ENCODE results near the gene PTOV1.

The PTOV1 gene

GRCh38 chr19:49827034-49827433 lies 23.9 kb upstream of the PTOV1 start (continued):
- TF ChIP-seq ZNF692 (tag by site-specific recombination; IDR thresholded peaks at IDR 0.05) (no peak), ZNF146 (tag by site-specific recombination; IDR thresholded peaks at IDR 0.05) (no peak), ZNF366 (tag by site-specific recombination; conservative IDR thresholded peaks at IDR 0.05) (no peak), ZNF221 (tag by site-specific recombination; IDR thresholded peaks at IDR 0.05; ENCODE audit: borderline replicate concordance) (no peak), KLF1 (tag by site-specific recombination; IDR thresholded peaks at IDR 0.05) (no peak), ZNF521 (tag by site-specific recombination; IDR thresholded peaks at IDR 0.05) (no peak), GLIS2 (tag by site-specific recombination; IDR thresholded peaks at IDR 0.05) (no peak), MEIS1 (CRISPR knock-in tag; IDR thresholded peaks at IDR 0.05; ENCODE audit: borderline replicate concordance) (no peak), ZNF544 (tag by site-specific recombination; IDR thresholded peaks at IDR 0.05) (no peak), SCRT1 (tag by site-specific recombination; IDR thresholded peaks at IDR 0.05; ENCODE audit: borderline replicate concordance) (no peak), ZNF132 (tag by site-specific recombination; IDR thresholded peaks at IDR 0.05; ENCODE audit: borderline replicate concordance) (no peak), ZNF664 (tag by site-specific recombination; IDR thresholded peaks at IDR 0.05) (no peak), ZNF610 (tag by site-specific recombination; IDR thresholded peaks at IDR 0.05; ENCODE audit: borderline replicate concordance) (no peak)
- TF ChIP-seq, protein P1, sequence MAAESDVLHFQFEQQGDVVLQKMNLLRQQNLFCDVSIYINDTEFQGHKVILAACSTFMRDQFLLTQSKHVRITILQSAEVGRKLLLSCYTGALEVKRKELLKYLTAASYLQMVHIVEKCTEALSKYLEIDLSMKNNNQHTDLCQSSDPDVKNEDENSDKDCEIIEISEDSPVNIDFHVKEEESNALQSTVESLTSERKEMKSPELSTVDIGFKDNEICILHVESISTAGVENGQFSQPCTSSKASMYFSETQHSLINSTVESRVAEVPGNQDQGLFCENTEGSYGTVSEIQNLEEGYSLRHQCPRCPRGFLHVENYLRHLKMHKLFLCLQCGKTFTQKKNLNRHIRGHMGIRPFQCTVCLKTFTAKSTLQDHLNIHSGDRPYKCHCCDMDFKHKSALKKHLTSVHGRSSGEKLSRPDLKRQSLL (tag by site-specific recombination; IDR thresholded peaks at IDR 0.05), result no peak

DNA sequence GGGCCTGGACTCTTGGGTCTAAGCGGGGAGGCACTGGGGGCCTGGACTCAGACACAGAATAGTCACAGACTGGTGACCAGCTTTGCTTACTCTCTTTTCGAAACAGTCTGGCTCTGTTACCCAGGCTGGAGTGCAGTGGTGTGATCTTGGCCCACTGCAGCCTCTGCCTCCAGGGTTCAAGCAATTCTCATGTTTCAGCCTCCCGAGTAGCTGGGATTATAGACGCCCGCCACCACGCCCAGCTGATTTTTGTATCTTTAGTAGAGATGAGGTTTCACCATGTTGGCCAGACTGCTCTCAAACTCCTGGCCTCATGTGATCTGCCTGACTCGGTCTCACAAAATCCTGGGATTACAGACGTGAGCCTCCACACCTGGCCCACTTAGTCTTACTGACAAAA lies 21.8 kb upstream of the PTOV1 start:
- H3K9me3 ChIP-seq (ENCODE audit: control insufficient read depth, insufficient read depth, low read depth, low read length), result no peaks in the 10 kb centered on the region
- ChIA-PET CTCF (interaction anchor here (0.6 kb wide), 1 partner anchor 1643 kb away, joined by 3 read pairs; no protein-coding TSS in a partner anchor), POLR2A (no interaction called here)
- H3K4me3 ChIP-seq (ENCODE audit: low read depth, low read length), result no peak overlapping the region
- no peak overlapping the region for H3K27ac ChIP-seq (ENCODE audit: extremely low read depth, low read depth, low read length)
- no peaks in the 10 kb centered on the region; the same call in 1 of the 2 replicates for H3K4me1 ChIP-seq (ENCODE audit: control insufficient read depth, insufficient read depth, low read length)
- TF ChIP-seq ZBTB21 (tag by site-specific recombination; IDR thresholded peaks at IDR 0.05) (no peak), ZNF223 (tag by site-specific recombination; IDR thresholded peaks at IDR 0.05) (no peak), ZNF544 (tag by site-specific recombination; IDR thresholded peaks at IDR 0.05) (no peak), REST (tag by site-specific recombination; IDR thresholded peaks at IDR 0.05) (no peak), ZNF600 (tag by site-specific recombination; IDR thresholded peaks at IDR 0.05) (no peak), ZFP37 (tag by site-specific recombination; IDR thresholded peaks at IDR 0.05) (no peak), SP7 (tag by site-specific recombination; IDR thresholded peaks at IDR 0.05) (no peak)
- H3K36me3 ChIP-seq (ENCODE audit: control insufficient read depth in 2 of 2, insufficient read depth in 1 of 2, low read length in 2 of 2), result peaks cover 14 to 78% of the 10 kb centered on the region in 2 experiments; a peak in 2 of 3 replicates

All from HEK293 (cell line).